HepG2 (cell line): ENCODE measurements around the gene CHCHD5. TPM values are rescaled to one million over a fixed set of nuclear protein-coding genes. Genes with fewer than 3 reads are reported as not detected.

Experiments used
- ASH2L ChIP-seq: fragments of 300-600, 200-600 bp; sonication (generic); IDR thresholded peaks from 2 replicates; pipeline ENCODE4 v1.7.0; 2017; ENCODE audit warnings: low read depth, mild to moderate bottlenecking, moderate library complexity, mixed read lengths, low read length; ENCODE audit not compliant: insufficient read length
- ATF4 ChIP-seq, 2 experiments: fragments of 450-650 bp in 1 of 2; sonication (generic) in 1 of 2; formaldehyde crosslinking; IDR thresholded peaks; 2 replicates each; pipeline versions ENCODE4 v1.5.0 to v1.8.0; 2020 to 2022; ENCODE audit warnings: mild to moderate bottlenecking in 1 of 2, missing genetic modification reagents in 1 of 2
- CCAR2 ChIP-seq: fragments of 200-400 bp; formaldehyde crosslinking; optimal IDR thresholded peaks from 2 replicates; pipeline ENCODE3; 2018; ENCODE audit warnings: low read depth, mild to moderate bottlenecking, low read length, moderate library complexity
- CCDC6 ChIP-seq: sonication (generic); formaldehyde crosslinking; IDR thresholded peaks from 2 replicates; pipeline ENCODE4 v1.8.1; 2022; ENCODE audit warnings: mild to moderate bottlenecking, missing genetic modification reagents, moderate library complexity
- CHCHD3 ChIP-seq: sonication (generic); formaldehyde crosslinking; IDR thresholded peaks from 2 replicates; pipeline ENCODE4 v1.8.0; 2022; ENCODE audit warnings: mild to moderate bottlenecking, missing genetic modification reagents, moderate library complexity
- CTCF ChIP-seq: sonication (generic); formaldehyde crosslinking; IDR thresholded peaks from 2 replicates; pipeline ENCODE4 v1.5.0; 2020; ENCODE audit warnings: mild to moderate bottlenecking, missing genetic modification reagents, moderate library complexity
- FUBP1 ChIP-seq: sonication (generic); formaldehyde crosslinking; IDR thresholded peaks from 2 replicates; pipeline ENCODE4 v1.5.1; 2020; ENCODE audit warnings: missing genetic modification reagents, mild to moderate bottlenecking, borderline replicate concordance
- HNF1B ChIP-seq: sonication (generic); formaldehyde crosslinking; IDR thresholded peaks from 2 replicates; pipeline ENCODE4 v1.5.1; 2020; ENCODE audit warnings: mild to moderate bottlenecking, moderate library complexity, missing genetic modification reagents
- IRF1 ChIP-seq: sonication (generic); formaldehyde crosslinking; IDR thresholded peaks from 2 replicates; pipeline ENCODE4 v1.4.0; 2020; ENCODE audit warnings: low read depth, mild to moderate bottlenecking, missing genetic modification reagents
- IRF2 ChIP-seq: IDR thresholded peaks from 2 replicates; pipeline ENCODE4 v1.6.1; 2018; ENCODE audit warnings: missing genetic modification reagents, missing compliant biosample characterization
- ISL2 ChIP-seq: sonication (generic); formaldehyde crosslinking; IDR thresholded peaks from 2 replicates; pipeline ENCODE4 v1.5.0; 2020; ENCODE audit warnings: missing genetic modification reagents
- KLF9 ChIP-seq: IDR thresholded peaks from 2 replicates; pipeline ENCODE4 v1.6.1; 2016; ENCODE audit warnings: low read depth
- MIER3 ChIP-seq: IDR thresholded peaks from 2 replicates; pipeline ENCODE4 v1.6.1; 2016; ENCODE audit warnings: missing compliant biosample characterization, borderline replicate concordance
- MTF2 ChIP-seq: sonication (generic); formaldehyde crosslinking; IDR thresholded peaks from 2 replicates; pipeline ENCODE4 v1.5.0; 2020; ENCODE audit warnings: missing genetic modification reagents, borderline replicate concordance
- NPAS2 ChIP-seq: sonication (generic); formaldehyde crosslinking; IDR thresholded peaks from 2 replicates; pipeline ENCODE4 v1.8.0; 2022; ENCODE audit warnings: mild to moderate bottlenecking, missing genetic modification reagents, borderline replicate concordance
- PPARG ChIP-seq: conservative IDR thresholded peaks from 2 replicates; pipeline ENCODE4 v1.6.1; 2016; ENCODE audit warnings: missing biosample characterization, missing genetic modification reagents
- RAD51 ChIP-seq: fragments of 450-650 bp; IDR thresholded peaks from 2 replicates; pipeline ENCODE4 v1.6.1; 2016; ENCODE audit warnings: borderline replicate concordance
- RBFOX2 ChIP-seq: fragments of 200-400 bp; formaldehyde crosslinking; IDR thresholded peaks from 2 replicates; pipeline ENCODE4 v1.6.1; 2017; ENCODE audit warnings: low read depth, mild to moderate bottlenecking, low read length
- RFXANK ChIP-seq: IDR thresholded peaks from 2 replicates; pipeline ENCODE4 v1.6.1; 2016
- SNAPC2 ChIP-seq: sonication (generic); formaldehyde crosslinking; IDR thresholded peaks from 2 replicates; pipeline ENCODE4 v1.8.1; 2022; ENCODE audit warnings: mild to moderate bottlenecking, missing genetic modification reagents
- ZNF414 ChIP-seq: sonication (generic); formaldehyde crosslinking; IDR thresholded peaks from 2 replicates; pipeline ENCODE4 v1.5.0; 2020; ENCODE audit warnings: missing genetic modification reagents
- ZNF446 ChIP-seq: sonication (generic); formaldehyde crosslinking; IDR thresholded peaks from 2 replicates; pipeline ENCODE4 v1.5.0; 2020; ENCODE audit warnings: mild to moderate bottlenecking, missing genetic modification reagents
- ZNF468 ChIP-seq: sonication (generic); formaldehyde crosslinking; IDR thresholded peaks from 2 replicates; pipeline ENCODE4 v1.8.0; 2022; ENCODE audit warnings: mild to moderate bottlenecking, moderate library complexity, missing genetic modification reagents
- polyA plus RNA-seq, 8 experiments: library from polyadenylated mRNA; depleted of rRNA in 3 of 8; stranded (reverse) in 7 of 8; unstranded in 1 of 8; fragments of >200 nt; fragmentation: Illumina TruSeq in 4 of 8; extraction: Trizol in 4 of 8; gene quantifications; 2 replicates each; pipeline versions ENCODE4 v1.2.1 to v1.2.3, GENCODE V29; 2011 to 2016; ENCODE audit warnings: low read depth in 4 of 8, missing spikeins in 1 of 8, mixed read lengths in 1 of 8; ENCODE audit not compliant: insufficient read depth in 1 of 8
- total RNA-seq, 5 experiments: library from RNA; depleted of rRNA; stranded (reverse); fragments of >200 nt; fragmentation: Illumina TruSeq; extraction: Trizol; gene quantifications; 2 replicates each; pipeline ENCODE4 v1.2.3, GENCODE V29; 2016; ENCODE audit warnings: low read depth in 1 of 5

Gene CHCHD5
- total and polyA plus RNA-seq, 2 of the 13 experiments (the other 11 are each of a cell fraction or from before 2014, with no cell fraction given): 19.0 to 23.9 TPM

- TF ChIP-seq FUBP1: no peak
- TF ChIP-seq NPAS2 (CRISPR knock-in tag): 0 out of 2 replicates have a peak, but pooled peaks have one; percentile 51
- TF ChIP-seq MIER3 (CRISPR knock-in tag): 0 out of 2 replicates have a peak, but pooled peaks have one; percentile 13
- no peak for TF ChIP-seq MTF2 (CRISPR knock-in tag)
- TF ChIP-seq IRF2 (CRISPR knock-in tag): peak; percentile 46; the same call in 1 of the 2 replicates
- no peak for TF ChIP-seq ZNF468
- no peak for TF ChIP-seq IRF1 (CRISPR knock-in tag)
- no peak for TF ChIP-seq PPARG (CRISPR knock-in tag)
- TF ChIP-seq KLF9: 0 out of 2 replicates have a peak, but pooled peaks have one; percentile 25
- no peak for TF ChIP-seq CCDC6 (CRISPR knock-in tag)
- no peak for TF ChIP-seq ASH2L
- no peak for TF ChIP-seq RAD51
- TF ChIP-seq ATF4 (CRISPR knock-in tag; IDR thresholded peaks at IDR 0.05): peak in 1 of 2 experiments; percentile 5; a peak in 1 of 4 replicates
- TF ChIP-seq RBFOX2: no peak
- TF ChIP-seq CCAR2: no peak
- TF ChIP-seq RFXANK (CRISPR knock-in tag): no peak
- TF ChIP-seq ZNF414 (CRISPR knock-in tag): no peak
- TF ChIP-seq SNAPC2: no peak
- peak; percentile 43 for TF ChIP-seq CTCF (CRISPR knock-in tag)
- TF ChIP-seq CHCHD3 (CRISPR knock-in tag): no peak
- TF ChIP-seq ISL2 (CRISPR knock-in tag): no peak
- TF ChIP-seq HNF1B: no peak
- TF ChIP-seq ZNF446 (CRISPR knock-in tag): no peak
Observed at GRCh38 chr2:112542984-112543661, 41.3 kb upstream of the CHCHD5 start (continued).
